Stimulated activated CD4-positive, alpha-beta T cell treated with anti-CD3 and anti-CD28 coated beads, Interleukin-4, amount 100 ng/mL, for 4 hours (primary cell): Measurements from ENCODE around the gene CYYR1.

Source experiments
- DNase-seq, 2 experiments: peaks; one replicate each; pipeline ENCODE4 v3.0.0-alpha.2; 2020

The CYYR1 gene

DNA sequence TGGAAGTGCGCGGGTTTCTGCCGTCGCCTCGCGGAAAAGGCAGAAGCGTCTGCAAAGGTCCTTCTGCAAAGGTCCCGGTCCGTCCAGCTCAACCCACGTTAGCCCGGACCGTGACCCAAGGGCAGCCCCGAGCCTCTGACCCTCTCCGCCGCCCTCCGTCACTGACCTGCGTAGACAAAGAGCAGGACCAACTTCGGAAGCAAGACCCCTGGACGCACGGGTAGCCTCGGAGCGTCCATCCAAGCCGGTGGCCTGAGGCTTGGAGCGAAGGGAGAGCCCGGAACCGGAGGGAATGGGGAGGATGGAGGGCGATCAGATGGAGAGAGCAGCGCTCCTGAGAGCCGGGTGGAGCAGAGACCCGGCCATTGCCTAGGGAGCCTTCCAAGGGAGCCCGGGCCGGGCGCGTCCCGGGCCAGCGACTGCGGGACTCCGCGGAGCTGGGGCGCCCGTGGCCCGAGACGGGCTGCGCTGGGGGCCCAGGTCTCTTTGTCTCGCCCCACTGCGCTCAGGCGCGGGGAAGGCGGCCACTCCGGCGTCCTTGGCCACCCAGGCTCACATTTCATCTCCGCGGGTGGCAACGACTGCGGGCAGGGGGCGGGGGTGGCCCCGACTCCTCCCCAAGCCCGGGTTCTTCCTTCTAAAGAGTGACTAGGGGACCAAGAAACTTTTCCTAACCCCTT lies at the start of gene CYYR1:
Gene CYYR1 (minus strand): TSS at position 585 of the 680 bp plus-strand sequence. CDS start 346 bp downstream, at position 239.
- no peak for DNase-seq

- no peak for DNase-seq
Measured at GRCh38 chr21:26617176-26617575, 44.1 kb upstream of the CYYR1 start.

GRCh38 chr21:26614251-26614650 lies 41.2 kb upstream of the CYYR1 start:
- no peak for DNase-seq

- no peak for DNase-seq
Measured at GRCh38 chr21:26599261-26599660, 26.2 kb upstream of the CYYR1 start.

- no peak for DNase-seq
Measured at GRCh38 chr21:26597981-26598380, 24.9 kb upstream of the CYYR1 start.

- no peak for DNase-seq
Measured at GRCh38 chr21:26597031-26597430, 23.9 kb upstream of the CYYR1 start.

- no peak for DNase-seq
Measured at GRCh38 chr21:26595971-26596370, 22.9 kb upstream of the CYYR1 start.

DNA sequence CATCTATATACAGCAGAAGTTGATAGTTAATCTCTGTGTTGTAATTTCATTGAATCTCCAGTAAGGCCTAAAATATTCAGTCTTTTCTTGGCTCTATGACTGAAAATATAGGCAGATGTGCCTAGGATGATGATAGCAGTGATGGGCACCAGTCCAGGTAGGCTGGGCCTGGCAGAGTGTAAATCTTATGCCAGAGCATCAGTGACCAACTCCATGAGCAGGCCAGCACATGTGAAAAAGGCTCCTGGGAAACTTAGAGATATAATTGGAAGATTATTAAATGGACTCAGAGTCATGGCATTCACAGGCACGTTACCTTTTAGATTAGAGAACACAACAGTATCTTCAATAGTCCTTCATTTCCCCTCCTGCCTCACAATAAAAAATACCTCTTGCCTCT lies 20.7 kb upstream of the CYYR1 start:
- DNase-seq: no peak

GRCh38 chr21:26591543-26591942 lies 18.5 kb upstream of the CYYR1 start:
- DNase-seq: no peak

DNA sequence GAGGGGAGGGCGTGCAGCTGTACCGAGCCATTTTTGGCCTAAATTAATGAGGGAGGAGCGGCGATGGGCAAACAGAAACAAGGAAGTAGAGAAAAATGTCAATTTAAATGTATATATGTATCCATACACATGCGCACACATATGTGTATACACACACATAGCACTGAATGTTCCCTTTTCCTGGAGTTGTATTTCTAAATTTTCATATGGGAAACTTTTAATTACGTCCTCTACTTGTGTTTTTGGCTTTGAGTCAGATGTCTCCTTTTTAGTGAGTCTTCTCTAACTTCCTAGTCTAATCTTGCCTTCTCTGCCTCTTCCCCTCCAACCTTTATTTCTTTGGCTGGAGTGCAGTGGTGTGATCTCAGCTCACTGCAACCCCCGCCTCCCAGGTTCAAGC lies 15.4 kb upstream of the CYYR1 start:
- DNase-seq: no peak

- no peak for DNase-seq
Measured at GRCh38 chr21:26587736-26588201, 14.7 kb upstream of the CYYR1 start.

- DNase-seq: no peak
Measured at GRCh38 chr21:26583769-26584168, 10.7 kb upstream of the CYYR1 start.

- DNase-seq: no peak
Measured at GRCh38 chr21:26581818-26582217, 8.7 kb upstream of the CYYR1 start.

- DNase-seq: no peak
Measured at GRCh38 chr21:26572076-26572701, 897 bp downstream of the CYYR1 start.

DNA sequence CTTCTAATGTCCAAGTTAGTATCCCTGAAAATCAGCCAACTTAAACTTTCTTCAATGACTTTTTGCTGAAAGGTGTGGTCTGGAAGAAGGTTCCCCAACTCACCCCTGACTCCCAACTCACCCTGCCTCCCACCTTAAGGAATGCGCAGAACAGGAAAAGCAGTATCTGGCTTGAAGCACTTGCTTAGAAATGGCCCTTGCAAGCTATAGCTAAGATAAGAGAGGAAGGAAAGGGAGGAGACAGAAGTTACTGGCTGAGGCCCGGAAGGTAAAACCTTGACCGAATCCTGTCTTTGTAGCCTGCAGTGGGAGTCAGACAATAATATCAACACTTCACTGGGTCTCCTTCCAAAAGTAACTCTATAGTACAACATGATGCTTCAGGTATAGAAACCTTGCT lies 2.9 kb downstream of the CYYR1 start:
- DNase-seq: no peak

DNA sequence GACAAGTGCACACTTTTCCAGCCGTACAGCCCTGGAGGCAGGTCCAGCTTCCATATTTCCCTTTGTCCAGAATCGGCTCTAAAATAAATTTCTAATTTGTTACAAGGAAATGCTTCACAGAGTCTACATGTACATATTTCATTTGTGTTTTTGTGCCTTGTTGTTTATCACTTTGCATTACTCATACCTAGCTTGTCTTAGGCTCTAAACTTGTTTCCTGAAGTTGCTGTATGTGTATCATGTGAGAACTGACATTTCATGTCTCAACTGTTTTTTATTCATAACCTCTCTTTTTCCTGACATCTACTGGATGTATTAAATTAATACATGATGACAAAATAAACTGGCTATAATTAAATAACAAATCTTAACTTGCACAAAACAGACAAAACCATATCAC lies 7.5 kb downstream of the CYYR1 start:
- DNase-seq: no peak

- DNase-seq: no peak
Measured at GRCh38 chr21:26565111-26565510, 8.0 kb downstream of the CYYR1 start.

DNA sequence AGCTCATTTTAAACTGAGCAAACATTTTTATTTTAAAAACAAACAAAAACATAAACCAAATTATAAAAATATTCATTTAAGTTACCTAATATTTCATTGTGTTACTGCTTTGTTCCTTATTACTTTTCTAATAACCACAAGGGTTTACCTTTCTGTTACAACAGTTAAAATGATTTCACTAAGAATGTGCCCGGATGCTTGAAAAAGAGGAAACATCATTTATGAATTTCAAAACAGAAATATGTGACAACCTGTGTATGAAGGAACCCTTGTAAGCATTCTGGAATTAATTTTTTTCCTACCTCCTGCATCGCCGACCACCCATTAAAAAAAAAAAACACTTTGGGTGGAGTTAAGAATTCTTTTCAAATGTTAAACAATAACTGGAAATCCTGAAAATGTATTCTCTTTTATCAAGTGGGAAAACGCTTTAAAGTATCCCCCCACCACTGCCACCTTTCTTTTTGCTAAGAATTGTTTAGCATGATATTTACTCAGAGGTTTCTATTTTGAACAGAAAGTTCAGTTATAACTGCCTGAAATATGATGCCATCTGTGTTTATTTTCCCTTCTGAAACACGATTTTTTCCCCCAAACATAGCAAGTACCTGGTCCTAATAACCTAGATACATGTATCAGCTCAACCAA lies 9.1 kb downstream of the CYYR1 start:
- DNase-seq: no peak

GRCh38 chr21:26560612-26561011 lies 12.5 kb downstream of the CYYR1 start:
- DNase-seq: no peak

DNA sequence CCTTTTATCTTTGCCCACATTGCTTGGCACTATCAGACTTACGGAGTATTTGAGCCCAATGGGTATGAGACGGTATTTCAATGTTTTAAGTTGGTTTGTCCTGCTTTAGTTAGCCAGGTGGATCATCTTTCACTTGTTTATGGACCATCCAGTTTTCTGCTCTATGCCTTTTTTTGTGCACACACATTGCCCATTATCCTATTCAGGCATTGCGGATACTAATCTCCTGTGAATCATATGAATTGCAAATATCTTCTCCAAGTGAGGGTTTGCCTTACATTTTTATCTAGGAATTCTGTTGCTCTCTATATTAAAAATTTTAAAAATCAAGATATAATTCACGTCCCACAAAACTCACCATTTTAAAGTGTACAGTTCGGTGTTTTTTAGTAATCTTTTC lies 14.0 kb downstream of the CYYR1 start:
- no peak for DNase-seq

- no peak for DNase-seq
Measured at GRCh38 chr21:26557106-26557505, 16.0 kb downstream of the CYYR1 start.

DNA sequence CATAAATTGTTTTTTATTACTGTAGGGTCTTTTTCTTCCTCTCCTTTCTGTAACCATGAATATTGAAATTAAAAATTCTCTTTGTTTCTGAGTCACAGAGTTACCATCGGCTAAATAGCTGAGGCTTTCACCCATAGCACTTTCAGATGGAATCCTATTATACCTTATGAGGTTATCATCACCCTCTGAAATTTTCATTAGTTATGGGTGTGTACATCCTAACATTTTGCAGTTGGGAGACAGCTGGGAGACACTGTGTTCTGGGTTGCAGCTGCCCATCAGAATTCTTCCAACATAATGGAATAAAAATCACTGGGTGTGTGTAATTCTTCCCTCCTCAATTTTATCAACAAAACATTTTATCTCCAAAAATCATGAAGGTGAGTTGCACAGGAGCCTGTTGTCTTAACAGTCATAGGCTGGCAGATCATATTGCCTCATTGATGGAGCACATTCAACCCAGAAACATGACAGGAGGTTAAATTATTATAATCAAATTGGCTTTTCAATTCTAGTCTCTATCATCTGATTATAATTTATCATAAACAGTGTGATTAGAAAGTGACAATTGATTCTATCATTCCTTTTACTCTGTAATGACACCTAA lies 17.4 kb downstream of the CYYR1 start:
- no peak for DNase-seq

GRCh38 chr21:26554365-26554764 lies 18.7 kb downstream of the CYYR1 start:
- DNase-seq: no peak

DNA sequence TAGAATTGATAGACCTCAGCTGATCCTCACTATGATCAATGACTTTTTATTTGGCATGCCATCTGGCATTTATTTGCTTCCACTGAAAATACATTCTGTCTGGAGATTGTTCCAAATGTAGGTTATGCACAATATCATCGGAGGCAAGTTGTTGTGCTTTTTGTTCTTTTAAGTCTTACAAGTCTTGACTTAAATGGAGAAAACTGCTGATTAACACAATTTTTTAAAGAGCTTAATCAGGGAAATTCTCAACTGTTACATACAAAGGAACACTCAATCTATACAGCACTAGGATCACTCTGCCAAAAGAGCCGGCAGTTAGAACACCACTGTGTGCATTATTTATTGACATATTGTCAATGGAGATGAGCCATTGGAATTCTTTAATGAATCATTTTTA lies 19.2 kb downstream of the CYYR1 start:
- no peak for DNase-seq
